ENCODE data around the gene FGF14. TPM values are rescaled to one million over a fixed set of nuclear protein-coding genes. Genes with fewer than 3 reads are reported as not detected.

FGF14 gene
- total RNA-seq, 1 donor from 2014 or later, result not detected

DNA sequence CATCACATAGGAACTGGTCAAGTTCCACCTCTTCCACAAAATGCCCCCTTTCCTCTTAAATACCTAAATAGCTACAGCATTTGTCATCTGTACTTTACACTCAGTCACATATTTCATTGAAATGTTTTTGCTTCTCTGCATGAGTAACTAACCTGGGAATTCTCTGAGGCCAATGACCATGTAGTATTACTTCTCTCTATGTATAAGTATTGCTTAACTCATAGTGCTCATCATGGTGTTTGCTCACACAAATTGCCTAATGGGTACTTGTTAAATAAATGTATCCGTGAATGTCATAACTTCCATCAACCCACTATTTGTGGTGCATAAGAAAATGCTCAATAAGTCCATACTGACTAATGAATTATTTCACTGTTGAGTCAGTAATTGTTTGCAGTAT lies 115.5 kb downstream of the FGF14 start:
- ChIA-PET CTCF (no interaction called here), POLR2A (no interaction called here)
- ATAC-seq (ENCODE audit: low read depth) (no peak), DNase-seq (no peak)
- no peaks in the 10 kb centered on the region for H3K9me3 Mint-ChIP-seq
- H3K27ac Mint-ChIP-seq, result no peak overlapping the region
- intact Hi-C loops (cut with micrococcal nuclease), result no loop called here
- H3K4me1 Mint-ChIP-seq, result no peaks in the 10 kb centered on the region
- no peaks in the 10 kb centered on the region for H3K36me3 Mint-ChIP-seq (ENCODE audit: low read depth)
- H3K27me3 Mint-ChIP-seq, result no peaks in the 10 kb centered on the region
- H3K4me3 Mint-ChIP-seq, result no peak overlapping the region
- TF ChIP-seq, protein P1, sequence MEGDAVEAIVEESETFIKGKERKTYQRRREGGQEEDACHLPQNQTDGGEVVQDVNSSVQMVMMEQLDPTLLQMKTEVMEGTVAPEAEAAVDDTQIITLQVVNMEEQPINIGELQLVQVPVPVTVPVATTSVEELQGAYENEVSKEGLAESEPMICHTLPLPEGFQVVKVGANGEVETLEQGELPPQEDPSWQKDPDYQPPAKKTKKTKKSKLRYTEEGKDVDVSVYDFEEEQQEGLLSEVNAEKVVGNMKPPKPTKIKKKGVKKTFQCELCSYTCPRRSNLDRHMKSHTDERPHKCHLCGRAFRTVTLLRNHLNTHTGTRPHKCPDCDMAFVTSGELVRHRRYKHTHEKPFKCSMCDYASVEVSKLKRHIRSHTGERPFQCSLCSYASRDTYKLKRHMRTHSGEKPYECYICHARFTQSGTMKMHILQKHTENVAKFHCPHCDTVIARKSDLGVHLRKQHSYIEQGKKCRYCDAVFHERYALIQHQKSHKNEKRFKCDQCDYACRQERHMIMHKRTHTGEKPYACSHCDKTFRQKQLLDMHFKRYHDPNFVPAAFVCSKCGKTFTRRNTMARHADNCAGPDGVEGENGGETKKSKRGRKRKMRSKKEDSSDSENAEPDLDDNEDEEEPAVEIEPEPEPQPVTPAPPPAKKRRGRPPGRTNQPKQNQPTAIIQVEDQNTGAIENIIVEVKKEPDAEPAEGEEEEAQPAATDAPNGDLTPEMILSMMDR (IDR thresholded peaks at IDR 0.05), result no peak

DNA sequence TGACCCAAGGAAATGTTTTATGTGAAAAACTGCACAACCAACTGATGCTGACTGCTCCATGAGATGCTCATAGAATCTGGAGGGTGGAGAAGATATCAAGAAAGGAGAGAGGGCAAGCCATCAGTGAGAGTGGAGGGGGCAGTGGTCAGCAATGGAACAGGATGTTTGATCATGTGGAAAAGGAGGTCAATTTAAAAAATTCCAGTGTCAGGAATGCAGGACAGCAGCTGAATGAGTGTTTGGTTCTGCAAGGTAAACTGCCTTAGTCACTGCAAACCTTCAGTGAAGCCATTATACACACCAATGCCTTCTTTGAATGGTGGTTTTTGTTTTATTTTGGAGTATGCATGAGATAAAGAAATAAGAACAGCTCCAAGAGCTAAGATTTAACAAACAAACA lies 121.5 kb downstream of the FGF14 start:
- no peak for ATAC-seq (ENCODE audit: low read depth)
- TF ChIP-seq, protein P1 (IDR thresholded peaks at IDR 0.05), result no peak
- POLR2A ChIA-PET, result no interaction called here
- H3K4me1 Mint-ChIP-seq, result no peaks in the 10 kb centered on the region
- no peak for DNase-seq
- CTCF ChIA-PET, result no interaction called here
- H3K36me3 Mint-ChIP-seq (ENCODE audit: low read depth), result no peaks in the 10 kb centered on the region
- intact Hi-C loops (cut with micrococcal nuclease), result no loop called here
- no peaks in the 10 kb centered on the region for H3K9me3 Mint-ChIP-seq
- no peak overlapping the region for H3K27ac Mint-ChIP-seq
- no peak overlapping the region for H3K4me3 Mint-ChIP-seq
- no peaks in the 10 kb centered on the region for H3K27me3 Mint-ChIP-seq

DNA sequence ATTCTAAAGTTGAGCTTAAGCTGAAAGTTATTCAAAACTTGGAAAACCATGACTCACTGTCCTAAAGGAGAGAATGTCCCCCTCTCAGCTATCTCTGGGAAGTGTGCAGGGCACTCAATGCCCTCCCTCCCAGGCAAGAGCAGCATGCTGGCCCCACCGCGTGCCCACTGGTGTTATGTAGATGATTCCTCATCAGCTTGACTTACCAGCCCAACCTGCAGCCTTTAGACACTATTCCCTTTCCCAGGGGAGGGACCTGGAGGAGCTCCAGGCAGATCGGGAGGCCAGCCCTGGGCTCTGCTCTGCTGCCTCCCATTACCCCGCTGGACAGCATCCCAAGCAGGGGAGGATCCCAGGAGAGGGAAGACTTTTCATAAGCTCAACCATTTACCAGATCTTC lies 124.6 kb downstream of the FGF14 start:
- Mint-ChIP-seq H3K4me3 (no peak overlapping the region), H3K9me3 (no peaks in the 10 kb centered on the region), H3K4me1 (no peaks in the 10 kb centered on the region), H3K36me3 (ENCODE audit: low read depth) (no peaks in the 10 kb centered on the region), H3K27me3 (no peaks in the 10 kb centered on the region), H3K27ac (no peak overlapping the region)
- ATAC-seq (ENCODE audit: low read depth) (no peak), DNase-seq (no peak)
- ChIA-PET POLR2A (no interaction called here), CTCF (no interaction called here)
- intact Hi-C loops (cut with micrococcal nuclease), result no loop called here
- TF ChIP-seq, protein P1 (IDR thresholded peaks at IDR 0.05), result no peak

DNA sequence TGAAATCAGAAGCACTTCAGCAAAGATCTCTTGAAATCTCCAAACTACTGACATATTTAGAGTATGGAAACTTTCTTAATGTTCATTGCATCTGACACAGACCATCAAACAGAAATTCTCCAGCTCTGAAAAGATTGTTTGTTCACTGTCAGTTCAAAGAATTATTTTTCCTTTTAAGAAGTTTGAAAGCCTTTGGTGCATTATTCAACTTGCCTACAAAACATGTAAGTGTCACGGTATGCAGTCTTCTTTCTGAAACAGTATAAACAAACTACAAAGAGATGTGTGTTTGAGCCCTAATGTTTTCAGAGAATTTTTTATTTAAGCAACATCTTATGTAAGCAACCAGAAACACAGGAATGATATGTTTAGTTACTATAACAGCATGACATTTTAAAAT lies 125.4 kb downstream of the FGF14 start:
- ChIA-PET CTCF (no interaction called here), POLR2A (no interaction called here)
- TF ChIP-seq, protein P1 (IDR thresholded peaks at IDR 0.05), result no peak
- H3K27me3 Mint-ChIP-seq, result no peaks in the 10 kb centered on the region
- H3K4me1 Mint-ChIP-seq, result no peaks in the 10 kb centered on the region
- H3K27ac Mint-ChIP-seq, result no peak overlapping the region
- no peaks in the 10 kb centered on the region for H3K9me3 Mint-ChIP-seq
- no peaks in the 10 kb centered on the region for H3K36me3 Mint-ChIP-seq (ENCODE audit: low read depth)
- no peak for ATAC-seq (ENCODE audit: low read depth)
- no peak for DNase-seq
- intact Hi-C loops (cut with micrococcal nuclease), result no loop called here
- no peak overlapping the region for H3K4me3 Mint-ChIP-seq

DNA sequence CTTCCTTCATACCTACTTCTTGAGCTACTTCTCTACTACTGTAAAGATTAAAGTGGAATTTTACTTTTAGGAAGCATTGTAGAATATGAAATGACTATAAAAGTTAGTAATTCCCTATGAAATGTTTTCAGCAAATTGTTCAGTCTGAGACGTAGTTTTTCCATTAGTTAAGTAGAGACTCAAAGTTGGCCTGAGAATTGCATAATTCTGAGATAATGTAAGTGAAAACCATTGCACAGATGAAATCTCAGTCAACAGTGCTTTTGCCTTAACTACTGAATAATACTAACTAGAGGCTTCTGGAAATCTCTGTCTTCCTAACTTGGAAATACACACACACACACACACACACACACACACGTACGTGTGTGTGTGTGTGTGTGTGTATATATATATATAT lies 125.9 kb downstream of the FGF14 start:
- CTCF ChIA-PET, result no interaction called here
- H3K4me1 Mint-ChIP-seq, result no peaks in the 10 kb centered on the region
- ATAC-seq (ENCODE audit: low read depth), result no peak
- no peaks in the 10 kb centered on the region for H3K27me3 Mint-ChIP-seq
- H3K36me3 Mint-ChIP-seq (ENCODE audit: low read depth), result no peaks in the 10 kb centered on the region
- H3K4me3 Mint-ChIP-seq, result no peak overlapping the region
- POLR2A ChIA-PET, result no interaction called here
- intact Hi-C loops (cut with micrococcal nuclease), result no loop called here
- H3K9me3 Mint-ChIP-seq, result no peaks in the 10 kb centered on the region
- H3K27ac Mint-ChIP-seq, result no peak overlapping the region
- DNase-seq, result no peak
- TF ChIP-seq, protein P1 (IDR thresholded peaks at IDR 0.05), result no peak

Data from activated B cell treated with CpG ODN at 0.5 μM for 24 hours (primary cell).